ENCODE measurements around the gene UTS2R.

GRCh38 chr17:82327289-82327688 is 44.3 kb upstream of the UTS2R start:
- TF ChIP-seq CTCF (IDR thresholded peaks at IDR 0.05; ENCODE audit: insufficient read depth, low read length) (no peak), GABPA (IDR thresholded peaks at IDR 0.05; ENCODE audit: low read depth) (no peak), POLR2AphosphoS5 (IDR thresholded peaks at IDR 0.05; ENCODE audit: low read depth) (no peak)

Measured in HL-60 (cell line).